C4-2B (cell line): ENCODE data around the gene CLDN1.

Experiments used
- CTCF ChIP-seq: fragments of 450-650 bp; conservative IDR thresholded peaks from 2 replicates; pipeline ENCODE4 v1.5.1; 2017; ENCODE audit warnings: mild to moderate bottlenecking
- ZFX ChIP-seq: fragments of 450-650 bp; IDR thresholded peaks from 2 replicates; pipeline ENCODE4 v1.6.1; 2017

DNA sequence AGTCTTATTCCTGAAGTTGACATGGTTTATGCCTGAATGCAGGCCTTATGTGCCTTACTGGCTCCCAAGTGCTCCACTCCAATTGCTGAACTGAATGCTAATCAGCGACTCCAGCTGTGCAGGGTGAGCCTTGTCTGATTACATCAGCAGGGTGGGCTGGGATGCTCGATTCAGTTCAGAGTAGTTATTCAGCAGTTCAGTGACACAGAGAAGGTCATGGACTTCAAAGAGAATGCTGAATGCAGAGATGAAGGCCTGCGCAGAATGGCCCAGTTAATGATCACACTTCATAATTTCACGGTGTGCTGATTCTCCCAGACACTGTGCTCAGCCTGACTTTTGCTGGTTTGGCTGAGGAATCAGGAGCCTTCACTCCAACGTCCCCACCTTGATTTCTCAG, 63.6 kb downstream of the CLDN1 start:
- TF ChIP-seq CTCF, result no peak
- no peak for TF ChIP-seq ZFX
